ENCODE measurements around the gene CPNE5.

The CPNE5 gene

GRCh38 chr6:36733300-36733699 lies 105.9 kb downstream of the CPNE5 start:
- Histone ChIP-seq H3K27ac (ENCODE audit: low read depth, low read length) (no peak overlapping the region), H3K9ac (ENCODE audit: low read length) (no peak overlapping the region), H3K27me3 (ENCODE audit: insufficient read depth, low read length) (no peaks in the 10 kb centered on the region), H3K4me1 (ENCODE audit: control insufficient read depth in 1 of 2, insufficient read depth in 2 of 2, low read length in 2 of 2) (no peaks in the 10 kb centered on the region), H3K18ac (ENCODE audit: low read length) (no peak overlapping the region), H4K8ac (ENCODE audit: low read depth, low read length) (no peak overlapping the region), H3K4me3 (ENCODE audit: low read depth, low read length) (no peak overlapping the region), H3K4ac (ENCODE audit: low read depth, low read length) (no peak overlapping the region), H2AFZ (ENCODE audit: insufficient read depth, low read length, poor library complexity) (no peak overlapping the region), H3K14ac (ENCODE audit: low read length) (no peak overlapping the region), H3K9me3 (ENCODE audit: insufficient read depth, low read depth, low read length) (no peaks in the 10 kb centered on the region), H3K4me2 (ENCODE audit: low read length) (no peak overlapping the region), H2BK5ac (ENCODE audit: low read depth, low read length, poor library complexity) (no peak overlapping the region), H2BK120ac (ENCODE audit: insufficient read depth, low read length, poor library complexity) (no peak overlapping the region), H3K79me1 (ENCODE audit: low read length) (no peaks in the 10 kb centered on the region), H3K23ac (ENCODE audit: low read length) (no peak overlapping the region), H4K91ac (ENCODE audit: low read depth, low read length) (no peak overlapping the region), H4K12ac (ENCODE audit: low read depth, low read length) (no peak overlapping the region), H2AK5ac (ENCODE audit: low read length) (no peak overlapping the region), H3K79me2 (ENCODE audit: control insufficient read depth, insufficient read depth, low read length, poor library complexity) (no peaks in the 10 kb centered on the region), H3K36me3 (ENCODE audit: control insufficient read depth in 1 of 2, insufficient read depth in 2 of 2, low read length in 2 of 2) (no peaks in the 10 kb centered on the region), H2BK12ac (ENCODE audit: low read length) (no peak overlapping the region)
- DNase-seq, result no peak
- no CpG with 5 or more reads among the region's 5 CpGs for WGBS (ENCODE audit: extremely low coverage, insufficient coverage, insufficient read length)

DNA sequence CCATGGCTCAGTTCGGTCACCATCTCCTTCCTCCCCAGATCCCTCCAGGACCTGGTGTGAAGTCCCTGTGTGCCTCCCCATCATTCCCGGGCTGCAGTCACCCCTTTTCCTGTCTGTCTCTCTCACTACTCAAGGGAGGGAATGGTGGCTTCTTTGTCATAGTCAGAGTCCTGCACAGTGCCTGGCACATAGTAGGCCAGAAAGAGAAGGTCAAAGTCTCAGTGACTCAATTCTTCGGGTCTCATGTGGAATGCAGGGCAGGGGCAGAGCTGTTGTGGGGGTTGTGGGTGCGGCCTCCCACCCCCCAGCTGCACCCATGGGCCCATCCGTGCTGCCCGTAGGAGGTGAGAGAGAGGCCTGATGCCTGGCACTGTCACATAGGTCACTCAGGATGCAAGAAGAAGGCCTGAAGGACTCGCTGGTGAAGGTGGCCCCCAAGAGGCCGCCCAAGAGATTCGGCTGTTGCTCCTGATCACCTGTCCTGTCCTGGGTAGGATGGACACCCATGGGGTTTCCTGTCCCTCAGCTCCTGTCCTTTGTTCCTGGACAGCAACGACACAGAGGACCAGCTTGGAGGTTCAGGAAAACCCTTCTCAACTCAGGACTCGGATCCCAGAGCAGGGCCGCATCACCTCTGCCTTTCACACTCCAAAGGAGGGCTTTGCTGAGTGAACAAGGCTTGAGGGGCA lies 107.5 kb downstream of the CPNE5 start:
- no peak for DNase-seq
- H3K9me3 ChIP-seq (ENCODE audit: insufficient read depth, low read depth, low read length), result no peaks in the 10 kb centered on the region
- no peak overlapping the region for H4K91ac ChIP-seq (ENCODE audit: low read depth, low read length)
- no peak overlapping the region for H3K4ac ChIP-seq (ENCODE audit: low read depth, low read length)
- no peak overlapping the region for H3K27ac ChIP-seq (ENCODE audit: low read depth, low read length)
- no peak overlapping the region for H3K4me3 ChIP-seq (ENCODE audit: low read depth, low read length)
- H3K18ac ChIP-seq (ENCODE audit: low read length), result no peak overlapping the region
- peaks cover 3 to 4% of the 10 kb centered on the region in 2 experiments for H3K4me1 ChIP-seq (ENCODE audit: control insufficient read depth in 1 of 2, insufficient read depth in 2 of 2, low read length in 2 of 2)
- H4K12ac ChIP-seq (ENCODE audit: low read depth, low read length), result no peak overlapping the region
- no peak overlapping the region for H2AK5ac ChIP-seq (ENCODE audit: low read length)
- H3K9ac ChIP-seq (ENCODE audit: low read length), result no peak overlapping the region
- no peak overlapping the region for H2AFZ ChIP-seq (ENCODE audit: insufficient read depth, low read length, poor library complexity)
- H3K27me3 ChIP-seq (ENCODE audit: insufficient read depth, low read length), result no peaks in the 10 kb centered on the region
- H3K36me3 ChIP-seq (ENCODE audit: control insufficient read depth in 1 of 2, insufficient read depth in 2 of 2, low read length in 2 of 2), result no peaks in the 10 kb centered on the region
- no CpG with 5 or more reads among the region's 12 CpGs for WGBS (ENCODE audit: extremely low coverage, insufficient coverage, insufficient read length)
- H2BK5ac ChIP-seq (ENCODE audit: low read depth, low read length, poor library complexity), result no peak overlapping the region
- H3K23ac ChIP-seq (ENCODE audit: low read length), result no peak overlapping the region
- no peaks in the 10 kb centered on the region for H3K79me2 ChIP-seq (ENCODE audit: control insufficient read depth, insufficient read depth, low read length, poor library complexity)
- no peaks in the 10 kb centered on the region for H3K79me1 ChIP-seq (ENCODE audit: low read length)
- H4K8ac ChIP-seq (ENCODE audit: low read depth, low read length), result no peak overlapping the region
- no peak overlapping the region for H3K14ac ChIP-seq (ENCODE audit: low read length)
- H3K4me2 ChIP-seq (ENCODE audit: low read length), result no peak overlapping the region
- no peak overlapping the region for H2BK12ac ChIP-seq (ENCODE audit: low read length)
- no peak overlapping the region for H2BK120ac ChIP-seq (ENCODE audit: insufficient read depth, low read length, poor library complexity)

- H3K27me3 ChIP-seq (ENCODE audit: insufficient read depth, low read length), result no peaks in the 10 kb centered on the region
- H4K8ac ChIP-seq (ENCODE audit: low read depth, low read length), result no peak overlapping the region
- H3K4me2 ChIP-seq (ENCODE audit: low read length), result no peak overlapping the region
- no peak overlapping the region for H3K18ac ChIP-seq (ENCODE audit: low read length)
- H3K79me1 ChIP-seq (ENCODE audit: low read length), result no peaks in the 10 kb centered on the region
- no peaks in the 10 kb centered on the region for H3K36me3 ChIP-seq (ENCODE audit: control insufficient read depth in 1 of 2, insufficient read depth in 2 of 2, low read length in 2 of 2)
- H4K12ac ChIP-seq (ENCODE audit: low read depth, low read length), result no peak overlapping the region
- no peak overlapping the region for H2BK120ac ChIP-seq (ENCODE audit: insufficient read depth, low read length, poor library complexity)
- no peak for DNase-seq
- no peak overlapping the region for H2BK12ac ChIP-seq (ENCODE audit: low read length)
- peaks cover 3 to 4% of the 10 kb centered on the region in 2 experiments for H3K4me1 ChIP-seq (ENCODE audit: control insufficient read depth in 1 of 2, insufficient read depth in 2 of 2, low read length in 2 of 2)
- no peak overlapping the region for H3K9ac ChIP-seq (ENCODE audit: low read length)
- no peak overlapping the region for H2AFZ ChIP-seq (ENCODE audit: insufficient read depth, low read length, poor library complexity)
- H3K27ac ChIP-seq (ENCODE audit: low read depth, low read length), result no peak overlapping the region
- H3K4ac ChIP-seq (ENCODE audit: low read depth, low read length), result no peak overlapping the region
- no peak overlapping the region for H3K14ac ChIP-seq (ENCODE audit: low read length)
- no peak overlapping the region for H4K91ac ChIP-seq (ENCODE audit: low read depth, low read length)
- no peaks in the 10 kb centered on the region for H3K79me2 ChIP-seq (ENCODE audit: control insufficient read depth, insufficient read depth, low read length, poor library complexity)
- H3K4me3 ChIP-seq (ENCODE audit: low read depth, low read length), result no peak overlapping the region
- no peak overlapping the region for H2AK5ac ChIP-seq (ENCODE audit: low read length)
- no peaks in the 10 kb centered on the region for H3K9me3 ChIP-seq (ENCODE audit: insufficient read depth, low read depth, low read length)
- H2BK5ac ChIP-seq (ENCODE audit: low read depth, low read length, poor library complexity), result no peak overlapping the region
- H3K23ac ChIP-seq (ENCODE audit: low read length), result no peak overlapping the region
- no CpG with 5 or more reads among the region's 15 CpGs for WGBS (ENCODE audit: extremely low coverage, insufficient coverage, insufficient read length)
Measured at GRCh38 chr6:36730424-36731380, 108.5 kb downstream of the CPNE5 start.

GRCh38 chr6:36729161-36729524 lies 110.1 kb downstream of the CPNE5 start:
- Histone ChIP-seq H3K36me3 (ENCODE audit: control insufficient read depth in 1 of 2, insufficient read depth in 2 of 2, low read length in 2 of 2) (no peaks in the 10 kb centered on the region), H4K12ac (ENCODE audit: low read depth, low read length) (no peak overlapping the region), H3K79me1 (ENCODE audit: low read length) (no peaks in the 10 kb centered on the region), H3K27me3 (ENCODE audit: insufficient read depth, low read length) (no peaks in the 10 kb centered on the region), H4K91ac (ENCODE audit: low read depth, low read length) (no peak overlapping the region), H3K4me2 (ENCODE audit: low read length) (no peak overlapping the region), H2AFZ (ENCODE audit: insufficient read depth, low read length, poor library complexity) (no peak overlapping the region), H3K79me2 (ENCODE audit: control insufficient read depth, insufficient read depth, low read length, poor library complexity) (no peaks in the 10 kb centered on the region), H3K4me3 (ENCODE audit: low read depth, low read length) (no peak overlapping the region), H3K14ac (ENCODE audit: low read length) (no peak overlapping the region), H2BK12ac (ENCODE audit: low read length) (no peak overlapping the region), H3K9me3 (ENCODE audit: insufficient read depth, low read depth, low read length) (no peaks in the 10 kb centered on the region), H2BK120ac (ENCODE audit: insufficient read depth, low read length, poor library complexity) (no peak overlapping the region), H3K4ac (ENCODE audit: low read depth, low read length) (no peak overlapping the region), H3K18ac (ENCODE audit: low read length) (no peak overlapping the region), H2BK5ac (ENCODE audit: low read depth, low read length, poor library complexity) (no peak overlapping the region), H2AK5ac (ENCODE audit: low read length) (no peak overlapping the region), H3K9ac (ENCODE audit: low read length) (no peak overlapping the region), H3K27ac (ENCODE audit: low read depth, low read length) (no peak overlapping the region), H3K23ac (ENCODE audit: low read length) (no peak overlapping the region), H3K4me1 (ENCODE audit: control insufficient read depth in 1 of 2, insufficient read depth in 2 of 2, low read length in 2 of 2) (peaks cover 3 to 4% of the 10 kb centered on the region in 2 experiments), H4K8ac (ENCODE audit: low read depth, low read length) (no peak overlapping the region)
- WGBS (ENCODE audit: extremely low coverage, insufficient coverage, insufficient read length), result no CpG with 5 or more reads among the region's 3 CpGs
- DNase-seq, result peak in 1 of 2 donors; percentile 34
